ENCODE results near the gene MZB1.
A peak's percentile ranks its signal among the peaks of the same experiment; 100 is the strongest.

MZB1 gene

DNA sequence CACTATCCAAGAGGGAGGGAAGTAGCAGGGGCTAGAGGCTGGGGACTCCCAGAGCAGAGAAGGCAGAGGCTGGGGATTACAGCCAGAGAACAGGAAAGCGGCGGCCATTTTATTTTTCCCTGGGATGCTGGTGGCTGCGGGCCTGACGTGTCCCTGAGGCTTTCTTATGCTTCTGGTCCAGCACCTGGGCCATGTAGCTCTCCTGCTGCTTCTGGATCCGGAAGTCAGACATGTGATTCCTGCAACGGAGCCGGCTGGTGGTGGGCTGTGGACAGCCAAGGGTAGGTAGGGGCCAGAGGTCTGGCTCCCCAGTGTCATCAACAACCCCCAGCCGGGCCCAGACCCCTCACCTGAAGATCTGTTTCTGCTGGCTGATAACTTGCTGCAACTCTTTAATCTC lies 7.0 kb upstream of the MZB1 start:
- H3K4me3 ChIP-seq (ENCODE audit: low read depth, low read length), result no peak overlapping the region
- TF ChIP-seq, protein P1, sequence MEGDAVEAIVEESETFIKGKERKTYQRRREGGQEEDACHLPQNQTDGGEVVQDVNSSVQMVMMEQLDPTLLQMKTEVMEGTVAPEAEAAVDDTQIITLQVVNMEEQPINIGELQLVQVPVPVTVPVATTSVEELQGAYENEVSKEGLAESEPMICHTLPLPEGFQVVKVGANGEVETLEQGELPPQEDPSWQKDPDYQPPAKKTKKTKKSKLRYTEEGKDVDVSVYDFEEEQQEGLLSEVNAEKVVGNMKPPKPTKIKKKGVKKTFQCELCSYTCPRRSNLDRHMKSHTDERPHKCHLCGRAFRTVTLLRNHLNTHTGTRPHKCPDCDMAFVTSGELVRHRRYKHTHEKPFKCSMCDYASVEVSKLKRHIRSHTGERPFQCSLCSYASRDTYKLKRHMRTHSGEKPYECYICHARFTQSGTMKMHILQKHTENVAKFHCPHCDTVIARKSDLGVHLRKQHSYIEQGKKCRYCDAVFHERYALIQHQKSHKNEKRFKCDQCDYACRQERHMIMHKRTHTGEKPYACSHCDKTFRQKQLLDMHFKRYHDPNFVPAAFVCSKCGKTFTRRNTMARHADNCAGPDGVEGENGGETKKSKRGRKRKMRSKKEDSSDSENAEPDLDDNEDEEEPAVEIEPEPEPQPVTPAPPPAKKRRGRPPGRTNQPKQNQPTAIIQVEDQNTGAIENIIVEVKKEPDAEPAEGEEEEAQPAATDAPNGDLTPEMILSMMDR (IDR thresholded peaks at IDR 0.05; ENCODE audit: borderline replicate concordance, insufficient read depth, low read depth, low read length), result no peak

DNA sequence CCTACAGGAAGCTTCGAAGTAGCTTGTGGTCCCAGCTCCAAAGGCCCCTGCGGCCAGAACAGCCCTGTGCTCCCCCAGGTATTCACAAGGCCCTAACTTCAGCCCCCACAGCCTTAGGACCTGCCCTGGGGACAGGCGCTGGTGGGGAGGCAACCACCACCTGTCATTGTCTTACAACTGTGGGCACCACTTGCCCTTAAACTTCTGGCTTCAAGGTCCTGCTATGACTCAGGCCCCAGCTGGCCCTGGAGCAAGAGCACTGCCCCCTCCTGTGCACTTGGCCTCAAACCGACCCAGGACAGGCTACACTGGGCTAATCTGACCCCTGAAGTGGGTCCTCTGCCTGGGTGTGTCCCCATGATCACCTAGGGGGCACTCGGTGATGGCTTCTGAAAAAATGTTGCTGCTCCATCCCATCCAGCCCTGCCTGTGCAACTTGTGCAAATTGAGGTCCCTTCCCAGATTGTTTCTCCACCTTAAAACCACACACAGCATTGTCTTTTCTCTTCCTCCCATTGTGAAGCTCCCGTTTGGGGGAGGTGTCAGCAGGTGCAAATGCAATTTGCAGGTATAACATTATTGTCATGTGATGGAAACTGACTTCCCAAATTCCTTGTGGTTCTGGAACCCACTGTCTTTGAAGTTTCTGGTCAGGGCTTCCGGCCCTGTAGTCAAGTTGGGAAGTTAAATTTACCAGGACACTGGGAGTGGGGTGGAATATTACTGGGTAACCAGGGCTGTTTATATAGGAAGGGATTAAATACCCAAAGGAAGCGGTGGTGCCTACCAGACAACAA lies 6.3 kb upstream of the MZB1 start:
- H3K4me3 ChIP-seq (ENCODE audit: low read depth, low read length), result no peak overlapping the region
- TF ChIP-seq, protein P1 (IDR thresholded peaks at IDR 0.05; ENCODE audit: borderline replicate concordance, insufficient read depth, low read depth, low read length), result peak; percentile 2; the same call in 1 of the 2 replicates

DNA sequence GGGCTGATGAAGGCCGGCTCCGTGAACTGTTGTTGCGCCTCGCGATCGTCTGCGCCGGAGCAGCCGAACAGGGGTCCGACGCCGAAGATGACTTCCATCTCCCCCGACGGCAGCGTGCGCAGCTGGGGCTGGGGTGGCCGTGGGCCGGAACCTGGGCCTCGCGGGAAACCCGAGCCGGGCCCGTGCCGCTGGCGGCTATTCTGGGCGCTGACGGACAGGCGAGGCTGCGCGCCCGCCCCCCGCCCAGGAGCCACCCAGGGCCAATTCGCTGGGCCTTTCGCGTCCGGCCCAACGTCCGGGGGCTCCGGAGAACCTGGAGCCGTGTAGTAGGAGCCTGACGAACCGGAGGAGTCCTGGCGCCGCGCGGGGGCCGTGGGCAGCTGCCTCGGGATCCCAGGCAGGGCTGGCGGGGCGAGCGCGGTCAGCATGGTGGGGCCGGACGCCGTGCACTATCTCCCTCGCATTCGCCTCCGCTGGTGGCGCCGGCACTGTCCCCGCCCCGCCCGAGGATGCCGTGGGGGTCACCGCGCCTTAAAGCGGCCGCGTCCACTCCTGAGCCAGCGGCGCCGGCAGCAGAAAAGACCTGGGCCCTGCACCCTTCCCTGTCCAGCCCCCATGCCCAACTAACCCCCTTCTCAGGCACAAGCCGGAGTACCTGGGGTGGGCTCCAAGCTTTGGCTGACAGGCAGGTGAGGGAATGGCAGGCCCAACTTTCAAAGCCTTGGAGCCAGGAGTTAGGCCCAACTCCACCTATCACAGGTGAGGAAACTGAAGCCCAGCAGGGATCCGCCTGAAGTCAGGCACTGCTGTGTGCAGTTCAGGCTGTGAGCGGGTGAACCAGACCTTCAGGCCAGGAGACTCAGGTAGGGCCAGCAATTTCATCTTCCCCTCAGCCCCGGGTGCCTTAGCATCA lies 5.2 kb upstream of the MZB1 start, which contains the start of gene PROB1:
TSS of gene PROB1 (minus strand) at position 451 of the 913 bp plus-strand sequence. CDS start at position 428, 23 bp downstream.
- peak within 1 kb of the TSS; percentile 85 for H3K4me3 ChIP-seq (ENCODE audit: low read depth, low read length)
- TF ChIP-seq, protein P1 (IDR thresholded peaks at IDR 0.05; ENCODE audit: borderline replicate concordance, insufficient read depth, low read depth, low read length), result no peak

DNA sequence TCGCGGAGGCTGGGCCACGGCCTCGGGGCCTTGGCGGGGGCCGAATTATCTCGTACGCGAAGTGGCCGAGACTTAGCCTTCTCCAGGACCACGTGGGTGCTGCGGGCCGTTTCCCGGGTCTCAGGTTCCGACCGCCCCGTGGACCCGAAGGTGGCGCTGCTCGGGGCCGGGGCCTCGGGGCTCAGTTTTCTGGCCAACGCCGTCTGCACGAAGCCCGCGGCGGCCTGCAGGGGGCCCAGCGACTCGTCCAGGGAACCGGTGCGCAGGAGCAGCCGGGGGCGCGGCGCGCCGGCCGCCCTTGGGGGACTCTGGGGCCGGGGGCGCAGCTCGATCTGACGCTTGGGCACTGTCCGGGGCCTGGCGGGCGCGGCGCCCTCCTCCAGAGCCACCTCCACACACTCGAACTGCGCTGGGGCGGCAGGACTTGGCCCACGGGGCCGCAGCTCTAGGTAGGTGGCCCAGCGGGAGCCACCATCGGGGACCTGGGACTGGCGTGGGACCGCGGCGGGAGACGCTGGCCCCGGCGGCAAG lies 4.5 kb upstream of the MZB1 start:
- H3K4me3 ChIP-seq (ENCODE audit: low read depth, low read length), result peak overlapping the region; percentile 85
- TF ChIP-seq, protein P1 (IDR thresholded peaks at IDR 0.05; ENCODE audit: borderline replicate concordance, insufficient read depth, low read depth, low read length), result peak; percentile 63; the same call in 1 of the 2 replicates

DNA sequence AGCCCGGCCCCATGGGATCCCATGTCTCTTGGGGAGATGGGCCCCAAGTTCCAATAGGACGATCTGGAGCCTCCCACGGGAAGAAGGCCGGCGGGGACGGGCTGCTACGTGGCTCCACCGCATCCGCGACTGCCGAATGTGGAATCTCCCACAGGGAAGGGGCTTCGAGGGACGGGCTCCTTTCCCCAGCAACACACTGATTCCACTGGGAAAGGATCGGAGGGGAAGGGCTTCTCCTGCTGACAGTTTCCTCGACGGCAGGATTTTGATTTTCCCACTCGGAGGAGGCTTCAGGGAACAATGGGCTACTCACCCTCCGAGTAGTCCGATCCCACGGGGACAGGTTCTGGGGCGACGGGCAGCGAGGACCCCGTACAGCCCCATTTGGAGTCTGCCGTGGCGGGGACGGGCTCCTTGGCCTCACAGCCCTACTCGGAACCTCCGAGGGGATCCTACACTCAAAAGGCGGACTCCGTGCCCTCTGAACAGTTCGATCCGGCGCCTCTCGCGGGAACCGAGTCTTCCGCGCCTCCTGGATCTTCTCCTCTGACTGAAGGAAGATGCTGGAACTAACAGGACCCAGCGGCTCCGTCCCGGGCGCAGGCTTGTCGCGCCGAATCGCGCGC lies 3.9 kb upstream of the MZB1 start:
- peak overlapping the region; percentile 85 for H3K4me3 ChIP-seq (ENCODE audit: low read depth, low read length)

More for the DNA sequence above, 3.9 kb upstream of the MZB1 start:
- TF ChIP-seq, protein P1 (IDR thresholded peaks at IDR 0.05; ENCODE audit: borderline replicate concordance, insufficient read depth, low read depth, low read length), result no peak
